Activated T-cell treated with anti-CD3 and anti-CD28 coated beads, Interleukin-2, amount 50 U/mL, for 24 hours (primary cell): Measurements from ENCODE around the gene IPCEF1.

Source experiments
- DNase-seq: peaks from one replicate; pipeline ENCODE4 v3.0.0-alpha.2; 2020
- H3K27ac Mint-ChIP-seq: 2 replicates; pipeline ENCODE4 v1.8.0; 2020; ENCODE audit warnings: mild to moderate bottlenecking, mixed read lengths
- H3K27me3 Mint-ChIP-seq: 2 replicates; pipeline ENCODE4 v1.8.0; 2020; ENCODE audit warnings: mixed read lengths
- H3K36me3 Mint-ChIP-seq: 2 replicates; pipeline ENCODE4 v1.8.0; 2020; ENCODE audit warnings: low read depth, mixed read lengths
- H3K4me1 Mint-ChIP-seq: 2 replicates; pipeline ENCODE4 v1.8.0; 2020; ENCODE audit warnings: low read depth, mixed read lengths
- H3K4me3 Mint-ChIP-seq: 2 replicates; pipeline ENCODE4 v1.8.0; 2020; ENCODE audit warnings: mild to moderate bottlenecking, moderate library complexity, mixed read lengths
- H3K9me3 Mint-ChIP-seq: 2 replicates; pipeline ENCODE4 v1.8.0; 2020; ENCODE audit warnings: mixed read lengths

IPCEF1 gene

DNA sequence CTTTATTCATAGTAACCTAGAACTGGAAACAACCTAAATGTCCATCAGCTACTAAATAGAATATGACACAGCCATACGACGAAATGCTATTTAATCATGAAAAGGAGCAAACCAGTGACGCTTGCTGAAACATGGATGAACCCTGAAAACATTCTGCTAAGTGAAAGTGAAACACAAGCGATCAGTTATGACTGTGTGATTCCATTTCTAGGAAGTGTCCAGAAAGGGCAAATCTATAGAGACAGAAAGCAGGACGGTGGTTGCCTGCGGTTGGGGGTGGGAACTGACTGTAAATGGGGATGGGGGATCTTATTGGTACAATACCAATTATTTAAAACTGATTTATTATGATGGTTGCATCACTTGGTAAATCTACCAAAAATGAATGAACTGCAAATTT lies 126.8 kb downstream of the IPCEF1 start:
- peak overlapping the region; percentile 90 for H3K27ac Mint-ChIP-seq
- H3K9me3 Mint-ChIP-seq = no peaks in the 10 kb centered on the region

DNA sequence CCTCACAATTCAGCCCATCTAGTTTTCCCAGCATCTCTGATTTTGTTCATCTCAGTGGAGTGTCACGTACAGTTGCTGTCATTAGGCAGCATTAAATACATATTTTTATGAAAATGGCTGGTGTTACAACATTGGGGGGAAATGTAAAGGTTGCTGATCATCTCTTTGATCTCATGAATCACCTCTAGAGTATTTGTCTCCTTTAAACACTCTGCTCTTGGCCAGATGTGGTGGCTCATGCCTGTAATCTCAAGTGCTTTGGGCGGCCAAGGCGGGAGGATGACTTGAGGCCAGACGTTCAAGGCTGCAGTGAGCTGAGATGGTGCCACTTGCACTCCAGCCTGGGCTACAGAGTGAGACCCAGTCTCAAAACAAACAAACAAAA lies 128.1 kb downstream of the IPCEF1 start:
- no peaks in the 10 kb centered on the region for H3K9me3 Mint-ChIP-seq
- H3K27ac Mint-ChIP-seq = peak overlapping the region; percentile 20
- H3K27me3 Mint-ChIP-seq = no peaks in the 10 kb centered on the region
- no peak overlapping the region for H3K4me3 Mint-ChIP-seq
- H3K36me3 Mint-ChIP-seq = peaks cover 16% of the 10 kb centered on the region
- DNase-seq = no peak
- peaks cover 84% of the 10 kb centered on the region for H3K4me1 Mint-ChIP-seq

More for the DNA sequence above, 126.8 kb downstream of the IPCEF1 start:
- peaks cover 85% of the 10 kb centered on the region for H3K4me1 Mint-ChIP-seq
- DNase-seq = peak; percentile 69
- no peaks in the 10 kb centered on the region for H3K27me3 Mint-ChIP-seq
- H3K36me3 Mint-ChIP-seq = peaks cover 16% of the 10 kb centered on the region
- peak overlapping the region; percentile 63 for H3K4me3 Mint-ChIP-seq

DNA sequence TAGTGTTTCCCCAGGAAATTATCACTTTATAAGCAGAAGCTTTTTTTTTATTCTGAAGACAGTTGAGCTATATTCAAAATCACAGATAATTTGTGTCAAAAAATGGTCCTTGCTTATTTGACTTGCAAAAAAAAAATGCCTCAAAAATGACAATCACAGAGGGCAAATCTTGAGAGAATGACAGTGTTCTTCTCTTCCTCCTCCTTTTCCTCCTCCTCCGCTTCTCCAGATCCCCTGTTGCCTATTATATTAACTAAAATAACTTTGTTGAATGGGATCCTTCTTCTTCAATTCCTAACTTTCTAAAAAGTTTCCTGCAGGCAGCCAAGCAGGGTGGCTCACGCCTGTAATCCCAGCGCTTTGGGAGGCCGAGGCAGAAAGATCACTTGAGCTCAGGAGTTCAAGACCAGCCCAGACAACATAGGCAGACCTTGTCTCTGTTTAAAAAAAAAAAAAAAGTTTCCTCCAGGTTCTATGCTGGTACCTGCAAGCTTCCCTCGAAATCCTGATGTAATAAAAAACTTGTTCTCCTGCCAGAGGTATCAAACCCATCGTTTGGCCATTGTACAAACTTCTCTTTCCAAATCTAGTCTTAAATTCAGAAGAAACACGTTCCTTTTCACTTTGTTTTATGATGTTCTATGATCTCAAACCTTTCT lies 128.6 kb downstream of the IPCEF1 start:
- H3K4me3 Mint-ChIP-seq = no peak overlapping the region
- DNase-seq = no peak
- peaks cover 18% of the 10 kb centered on the region for H3K36me3 Mint-ChIP-seq
- H3K27ac Mint-ChIP-seq = peak overlapping the region; percentile 20
- peaks cover 84% of the 10 kb centered on the region for H3K4me1 Mint-ChIP-seq
- no peaks in the 10 kb centered on the region for H3K27me3 Mint-ChIP-seq
- no peaks in the 10 kb centered on the region for H3K9me3 Mint-ChIP-seq

DNA sequence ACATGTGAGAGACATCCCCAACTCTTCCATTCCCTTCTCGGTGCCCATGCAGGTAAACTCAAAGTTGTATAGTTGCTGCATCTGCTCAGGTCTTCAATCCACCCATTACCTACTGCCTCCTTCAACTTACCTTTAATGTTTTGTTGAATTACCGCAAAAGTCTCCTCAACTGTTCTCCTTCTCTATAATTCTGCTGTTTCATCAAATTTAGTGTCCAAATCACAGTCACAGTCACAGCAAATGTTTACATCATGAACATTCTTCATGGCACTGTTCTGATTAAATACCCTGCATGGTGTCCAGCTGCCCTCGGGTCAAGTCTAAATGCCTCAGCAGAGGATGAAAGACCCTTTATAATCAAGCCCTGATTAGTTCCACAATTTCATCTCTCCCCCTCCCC lies 130.1 kb downstream of the IPCEF1 start:
- Mint-ChIP-seq H3K27me3 (no peaks in the 10 kb centered on the region), H3K27ac (peak overlapping the region; percentile 6)

DNA sequence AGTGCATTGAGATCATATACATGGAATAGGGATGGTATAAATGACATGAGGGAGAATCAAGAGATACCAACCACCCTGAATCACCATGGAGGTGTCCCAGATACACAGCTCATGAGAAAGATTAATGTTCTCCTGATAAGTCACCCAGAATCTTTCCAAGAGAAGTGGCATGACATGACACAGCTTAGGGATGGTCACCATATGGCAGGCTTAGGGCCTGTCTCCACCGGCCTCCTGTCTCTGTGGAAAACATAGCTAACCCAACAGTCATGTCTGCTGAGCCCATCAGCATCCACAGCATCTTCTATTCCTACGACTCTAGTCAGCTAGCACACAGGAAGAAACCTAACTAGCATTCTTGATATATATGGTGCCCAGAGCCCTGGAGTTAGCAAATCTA lies 133.3 kb downstream of the IPCEF1 start:
- Mint-ChIP-seq H3K4me3 (no peak overlapping the region), H3K9me3 (no peaks in the 10 kb centered on the region), H3K4me1 (peaks cover 73% of the 10 kb centered on the region), H3K27me3 (no peaks in the 10 kb centered on the region), H3K27ac (peak overlapping the region; percentile 27), H3K36me3 (peaks cover 35% of the 10 kb centered on the region)
- DNase-seq = no peak

More for the DNA sequence above, 130.1 kb downstream of the IPCEF1 start:
- no peaks in the 10 kb centered on the region for H3K9me3 Mint-ChIP-seq
- no peak overlapping the region for H3K4me3 Mint-ChIP-seq
- H3K36me3 Mint-ChIP-seq = peaks cover 29% of the 10 kb centered on the region
- no peak for DNase-seq
- H3K4me1 Mint-ChIP-seq = peaks cover 81% of the 10 kb centered on the region

DNA sequence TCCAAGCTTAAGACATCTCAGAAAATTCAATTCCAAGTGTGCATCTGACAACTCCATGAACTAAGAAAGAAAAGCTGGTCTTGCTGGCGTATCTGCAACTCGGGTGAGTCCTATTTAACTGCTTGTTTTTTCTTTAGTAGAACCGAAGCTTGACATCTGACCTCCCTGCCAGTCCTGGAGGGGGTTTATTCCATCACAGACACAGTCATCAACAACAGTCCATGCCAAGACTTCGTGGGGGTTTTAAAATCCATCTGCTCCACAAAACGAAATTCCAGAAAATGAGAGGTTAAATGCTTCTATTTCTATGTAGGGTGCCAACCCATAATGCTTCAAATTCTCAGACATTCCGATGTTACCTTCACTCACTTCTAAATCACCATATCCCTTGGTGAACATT lies 133.9 kb downstream of the IPCEF1 start:
- Mint-ChIP-seq H3K27me3 (no peaks in the 10 kb centered on the region), H3K4me1 (peaks cover 74% of the 10 kb centered on the region), H3K4me3 (no peak overlapping the region), H3K36me3 (peaks cover 36% of the 10 kb centered on the region), H3K9me3 (no peaks in the 10 kb centered on the region), H3K27ac (no peak overlapping the region)
- DNase-seq = no peak

DNA sequence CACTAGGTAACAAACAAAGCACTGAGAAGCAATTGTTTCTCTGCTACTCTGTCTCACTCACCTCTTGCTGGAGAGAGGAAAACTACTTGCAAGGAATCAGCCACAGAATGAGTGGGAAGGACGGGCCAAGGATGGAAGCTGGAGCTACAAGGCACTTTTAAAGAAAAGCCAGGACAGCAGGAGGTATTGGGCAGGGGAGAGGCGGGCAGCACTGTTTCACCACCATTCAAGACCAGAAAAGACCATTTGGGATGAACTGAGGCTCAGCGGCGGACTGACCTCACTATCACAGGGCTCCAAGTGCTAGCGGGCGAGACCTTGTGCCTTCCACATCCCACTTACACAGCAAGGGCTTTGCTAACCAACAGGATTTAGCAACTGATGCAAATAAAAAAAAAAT lies 137.4 kb downstream of the IPCEF1 start:
- Mint-ChIP-seq H3K4me3 (peak overlapping the region; percentile 19), H3K36me3 (peaks cover 47% of the 10 kb centered on the region), H3K9me3 (no peaks in the 10 kb centered on the region), H3K27ac (peak overlapping the region; percentile 47), H3K4me1 (peaks cover 66% of the 10 kb centered on the region), H3K27me3 (no peaks in the 10 kb centered on the region)
- no peak for DNase-seq

DNA sequence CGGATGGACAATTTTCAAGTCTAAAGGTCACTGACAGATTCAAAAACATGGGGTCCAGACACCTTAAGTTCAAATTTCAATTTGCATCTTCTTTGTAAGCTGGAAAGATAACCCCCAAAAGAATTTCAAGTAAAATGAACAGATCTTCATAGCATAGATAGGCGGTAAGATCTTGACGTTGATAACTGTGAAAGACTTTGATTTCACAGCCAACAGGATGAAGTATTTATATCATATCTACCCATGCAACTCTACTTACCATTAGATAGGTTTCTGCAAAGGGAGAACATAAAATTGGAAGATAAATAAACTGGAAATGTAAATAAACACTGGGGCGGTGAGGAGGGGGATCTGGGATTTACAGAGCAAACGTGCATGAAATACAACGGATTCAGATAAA lies 137.8 kb downstream of the IPCEF1 start:
- H3K4me3 Mint-ChIP-seq = peak overlapping the region; percentile 19
- no peaks in the 10 kb centered on the region for H3K9me3 Mint-ChIP-seq
- no peaks in the 10 kb centered on the region for H3K27me3 Mint-ChIP-seq
- peak overlapping the region; percentile 47 for H3K27ac Mint-ChIP-seq
- peaks cover 66% of the 10 kb centered on the region for H3K4me1 Mint-ChIP-seq
- no peak for DNase-seq
- H3K36me3 Mint-ChIP-seq = peaks cover 52% of the 10 kb centered on the region

DNA sequence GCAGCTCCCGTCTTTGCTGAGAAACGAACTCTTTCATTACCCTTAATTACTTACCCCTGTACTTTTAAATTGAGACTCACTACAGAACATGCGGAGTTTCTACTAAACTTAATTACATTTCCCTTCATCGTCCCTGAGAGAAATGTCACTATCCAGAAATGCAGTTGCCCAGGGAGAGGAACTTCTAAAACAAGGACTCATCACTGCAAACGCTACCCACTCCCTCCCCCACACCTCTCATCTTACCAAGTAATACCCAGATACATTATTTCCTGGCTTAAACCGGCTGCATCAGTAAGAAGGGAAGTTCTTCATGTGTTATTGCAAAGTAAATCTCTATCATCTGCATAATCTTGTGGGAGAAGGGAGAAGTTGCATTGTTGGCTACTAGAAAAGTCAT lies 138.3 kb downstream of the IPCEF1 start:
- peaks cover 66% of the 10 kb centered on the region for H3K4me1 Mint-ChIP-seq
- H3K36me3 Mint-ChIP-seq = peaks cover 56% of the 10 kb centered on the region
- DNase-seq = no peak
- no peaks in the 10 kb centered on the region for H3K9me3 Mint-ChIP-seq
- no peaks in the 10 kb centered on the region for H3K27me3 Mint-ChIP-seq
- peak overlapping the region; percentile 63 for H3K4me3 Mint-ChIP-seq
- peak overlapping the region; percentile 70 for H3K27ac Mint-ChIP-seq

DNA sequence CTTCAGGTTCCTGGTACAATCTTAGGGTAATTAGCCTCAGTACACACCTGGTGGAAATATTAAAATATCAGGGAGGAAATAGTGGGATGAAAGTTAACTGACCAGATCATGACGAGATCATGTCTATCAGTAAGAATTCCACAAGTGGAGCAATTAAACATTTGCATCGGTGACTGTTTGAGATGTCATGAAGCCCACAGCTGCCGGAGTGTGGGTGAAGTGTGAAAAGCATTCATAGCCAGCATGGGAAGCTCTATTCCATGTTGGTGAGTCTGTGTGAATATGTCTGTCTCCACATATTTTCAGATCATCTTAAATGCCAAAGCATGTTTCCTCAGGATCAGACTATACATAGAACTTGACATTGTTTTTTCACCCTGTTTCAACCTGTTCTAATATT lies 142.8 kb downstream of the IPCEF1 start:
- Mint-ChIP-seq H3K9me3 (no peaks in the 10 kb centered on the region), H3K4me1 (peaks cover 55% of the 10 kb centered on the region), H3K36me3 (peaks cover 66% of the 10 kb centered on the region), H3K4me3 (no peak overlapping the region), H3K27me3 (no peaks in the 10 kb centered on the region), H3K27ac (peak overlapping the region; percentile 44)
- no peak for DNase-seq

DNA sequence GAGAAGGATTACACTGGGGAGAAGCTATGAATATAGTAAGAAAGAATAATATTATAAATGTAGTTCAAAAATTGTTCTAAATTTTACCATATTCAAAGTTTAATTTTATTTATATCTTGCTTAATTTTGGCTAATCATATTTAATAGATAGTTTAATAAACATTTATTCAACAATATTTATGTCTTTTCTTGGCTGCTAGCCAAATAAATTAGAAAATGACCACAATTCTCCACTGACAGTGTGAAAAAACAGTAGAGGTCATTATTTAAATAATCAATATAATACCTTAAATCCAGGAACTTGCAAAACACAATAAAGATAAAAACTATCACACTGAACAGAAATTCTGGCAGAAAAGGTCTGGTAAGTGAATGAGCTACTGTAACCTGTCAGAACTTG lies 145.9 kb downstream of the IPCEF1 start:
- Mint-ChIP-seq H3K36me3 (peaks cover 81% of the 10 kb centered on the region), H3K4me1 (peaks cover 55% of the 10 kb centered on the region), H3K27ac (no peak overlapping the region), H3K9me3 (no peaks in the 10 kb centered on the region), H3K4me3 (no peak overlapping the region), H3K27me3 (no peaks in the 10 kb centered on the region)
- DNase-seq = no peak

DNA sequence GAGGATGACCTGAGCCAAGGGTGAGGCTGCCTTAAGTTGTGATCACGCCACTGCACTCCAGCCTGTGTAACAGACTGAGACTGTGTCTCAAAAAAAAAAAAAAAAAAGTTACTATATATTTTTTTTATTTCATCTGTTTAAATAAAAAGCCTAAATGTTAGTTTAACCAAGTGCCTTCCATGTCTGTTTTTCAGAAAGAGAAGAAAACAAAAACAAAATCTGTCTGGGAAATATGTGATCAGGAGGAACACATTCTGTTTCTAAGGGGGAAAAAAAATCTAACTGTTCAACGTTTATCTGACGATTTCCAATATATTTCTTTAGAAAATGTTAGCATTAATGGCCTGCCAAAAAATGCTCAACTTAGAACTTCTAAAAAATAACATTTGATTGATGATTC lies 147.0 kb downstream of the IPCEF1 start:
- no peak for DNase-seq
- H3K27me3 Mint-ChIP-seq = no peaks in the 10 kb centered on the region
- H3K27ac Mint-ChIP-seq = no peak overlapping the region
- peaks cover 55% of the 10 kb centered on the region for H3K4me1 Mint-ChIP-seq
- no peaks in the 10 kb centered on the region for H3K9me3 Mint-ChIP-seq
- no peak overlapping the region for H3K4me3 Mint-ChIP-seq
- peaks cover 84% of the 10 kb centered on the region for H3K36me3 Mint-ChIP-seq

DNA sequence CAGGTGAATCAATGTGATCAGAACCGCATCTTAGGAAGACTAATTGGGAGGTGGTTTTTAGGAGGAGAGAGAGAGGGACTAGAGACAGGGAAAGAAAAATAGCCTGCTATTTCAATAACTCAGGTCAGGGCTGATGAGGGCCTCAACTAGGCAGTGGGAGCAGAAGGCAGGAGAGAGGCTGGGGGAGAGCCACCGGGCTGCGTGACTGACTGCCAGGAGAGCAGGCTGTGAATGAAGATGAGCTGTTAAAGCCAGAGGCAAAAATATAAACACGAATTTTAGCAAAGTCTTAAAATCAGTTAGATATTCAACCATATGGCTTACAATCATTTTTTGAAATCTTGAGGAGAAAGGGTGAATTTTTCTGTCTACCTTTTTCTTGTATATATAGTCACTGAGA lies 149.6 kb downstream of the IPCEF1 start:
- H3K4me3 Mint-ChIP-seq = no peak overlapping the region
- H3K27ac Mint-ChIP-seq = peak overlapping the region; percentile 31
- DNase-seq = no peak
- H3K27me3 Mint-ChIP-seq = no peaks in the 10 kb centered on the region
- peaks cover 2% of the 10 kb centered on the region for H3K9me3 Mint-ChIP-seq
- peaks cover 85% of the 10 kb centered on the region for H3K36me3 Mint-ChIP-seq
- H3K4me1 Mint-ChIP-seq = peaks cover 53% of the 10 kb centered on the region

DNA sequence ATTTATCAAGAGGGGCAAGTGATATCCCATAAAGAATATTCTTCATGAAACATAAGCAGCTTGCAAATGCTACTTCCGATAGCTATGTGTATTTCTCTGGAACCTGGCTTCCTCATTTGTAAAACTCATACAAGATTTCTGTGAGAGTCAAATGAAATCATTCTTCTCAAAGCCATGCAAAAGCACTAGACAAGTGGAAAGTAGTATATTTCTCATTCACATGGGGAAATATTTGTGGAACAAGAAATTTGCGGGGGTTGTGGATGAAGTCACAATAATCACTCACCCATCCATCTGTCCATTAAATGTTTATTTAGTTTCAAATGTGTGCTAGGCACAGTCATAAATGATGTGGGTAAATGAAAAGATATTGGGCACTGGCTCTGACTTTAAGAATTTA lies 150.5 kb downstream of the IPCEF1 start:
- H3K9me3 Mint-ChIP-seq = peaks cover 2% of the 10 kb centered on the region
- H3K27me3 Mint-ChIP-seq = no peaks in the 10 kb centered on the region
- no peak overlapping the region for H3K4me3 Mint-ChIP-seq
- no peak for DNase-seq
- no peak overlapping the region for H3K27ac Mint-ChIP-seq
- peaks cover 56% of the 10 kb centered on the region for H3K4me1 Mint-ChIP-seq
- H3K36me3 Mint-ChIP-seq = peaks cover 87% of the 10 kb centered on the region

DNA sequence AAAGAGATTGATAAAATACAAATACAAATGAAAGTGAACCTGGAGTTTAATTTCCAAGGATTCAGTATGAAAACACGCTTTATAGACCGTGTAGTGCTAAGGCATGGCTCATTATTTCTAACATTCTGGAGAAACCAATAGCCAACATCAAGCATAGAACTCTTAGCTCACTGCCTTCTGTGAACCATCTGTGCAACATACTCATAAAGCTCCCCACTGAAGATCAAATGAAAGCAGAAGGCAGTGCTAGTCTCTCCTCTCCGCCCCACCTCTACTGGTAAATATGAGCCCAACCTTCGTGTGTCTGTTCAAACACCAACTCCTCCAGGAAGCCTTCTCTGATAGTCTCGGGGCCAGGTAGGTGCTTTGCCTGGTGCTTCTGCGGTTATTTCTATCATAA lies 153.6 kb downstream of the IPCEF1 start:
- H3K9me3 Mint-ChIP-seq = peaks cover 2% of the 10 kb centered on the region
- no peaks in the 10 kb centered on the region for H3K27me3 Mint-ChIP-seq
- no peak overlapping the region for H3K4me3 Mint-ChIP-seq
- H3K27ac Mint-ChIP-seq = no peak overlapping the region
- peaks cover 71% of the 10 kb centered on the region for H3K4me1 Mint-ChIP-seq
- peaks cover 92% of the 10 kb centered on the region for H3K36me3 Mint-ChIP-seq
- DNase-seq = no peak

DNA sequence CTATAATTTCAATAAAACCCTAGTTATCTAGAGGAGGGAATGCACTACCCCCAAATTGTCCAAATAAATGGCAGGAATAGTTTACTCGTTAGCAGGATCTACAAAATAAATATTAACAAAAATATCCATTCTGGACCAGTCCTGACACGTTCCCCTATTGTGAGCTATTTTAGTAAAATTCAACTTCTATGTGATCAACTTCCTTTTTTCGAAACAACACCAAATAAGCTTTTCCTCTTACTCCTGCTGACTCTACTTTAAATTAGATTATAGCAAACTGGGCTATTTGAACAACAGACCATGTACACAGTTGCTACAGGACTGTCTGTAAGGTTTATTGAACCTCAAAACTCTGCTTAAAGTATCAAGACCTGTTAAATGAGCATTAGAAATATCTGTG lies 154.3 kb downstream of the IPCEF1 start:
- no peak for DNase-seq
- H3K4me1 Mint-ChIP-seq = peaks cover 75% of the 10 kb centered on the region
- H3K36me3 Mint-ChIP-seq = peaks cover 92% of the 10 kb centered on the region
- no peaks in the 10 kb centered on the region for H3K27me3 Mint-ChIP-seq
- H3K9me3 Mint-ChIP-seq = peaks cover 2% of the 10 kb centered on the region
- H3K4me3 Mint-ChIP-seq = no peak overlapping the region
- H3K27ac Mint-ChIP-seq = no peak overlapping the region
